Measurements from ENCODE around the gene GZMM.

GRCh38 chr19:585551-586110 lies 41.8 kb downstream of the GZMM start:
- no peak for TF ChIP-seq CTCF (conservative IDR thresholded peaks at IDR 0.05; ENCODE audit: low read depth, low read length)
- no peak for TF ChIP-seq EZH2phosphoT487 (IDR thresholded peaks at IDR 0.05; ENCODE audit: borderline replicate concordance, low read length)
- TF ChIP-seq EZH2 (IDR thresholded peaks at IDR 0.05; ENCODE audit: low read length, unreplicated experiment): no peak

All from PC-3 (cell line).